Astrocyte (in vitro differentiated cells and primary cell): ENCODE data around the gene NUP210. TPM values are rescaled to one million over a fixed set of nuclear protein-coding genes. Genes with fewer than 3 reads are reported as not detected.

ENCODE experiments used
- DNase-seq: peaks from one replicate; pipeline ENCODE4 v3.0.0-alpha.2; 2010; ENCODE audit warnings: low read depth
- FAIRE-seq: peaks from 2 replicates; lab custom pipeline; 2011; peaks lifted over from hg19 to GRCh38; lab: Jason Lieb, UNC
- H2AFZ ChIP-seq: 2 replicates; pipeline ENCODE4 v1.6.0; 2012; ENCODE audit warnings: low read depth, low read length, inconsistent platforms
- H3K27ac ChIP-seq: 2 replicates; pipeline ENCODE4 v1.5.1; 2011; ENCODE audit warnings: low read depth, low read length, inconsistent platforms
- H3K27me3 ChIP-seq: 2 replicates; pipeline ENCODE4 v1.6.0; 2011; ENCODE audit warnings: low read length, inconsistent platforms; ENCODE audit not compliant: insufficient read depth
- H3K36me3 ChIP-seq: 2 replicates; pipeline ENCODE4 v1.5.1; 2011; ENCODE audit warnings: low read length, inconsistent platforms; ENCODE audit not compliant: insufficient read depth
- H3K4me1 ChIP-seq: 2 replicates; pipeline ENCODE4 v1.5.1; 2011; ENCODE audit warnings: low read length, inconsistent platforms; ENCODE audit not compliant: insufficient read depth
- H3K4me2 ChIP-seq: 2 replicates; pipeline ENCODE4 v1.6.0; 2012; ENCODE audit warnings: low read length, inconsistent platforms
- H3K4me3 ChIP-seq: 2 replicates; pipeline ENCODE4 v1.5.1; 2011; ENCODE audit warnings: low read depth, mild to moderate bottlenecking, low read length, inconsistent platforms; ENCODE audit not compliant: insufficient read depth
- H3K79me2 ChIP-seq: 2 replicates; pipeline ENCODE4 v1.6.0; 2012; ENCODE audit warnings: mild to moderate bottlenecking, low read length, inconsistent platforms; ENCODE audit not compliant: insufficient read depth
- H3K9ac ChIP-seq: 2 replicates; pipeline ENCODE4 v1.6.0; 2012; ENCODE audit warnings: mild to moderate bottlenecking, low read length, inconsistent platforms
- H3K9me3 ChIP-seq: 2 replicates; pipeline ENCODE4 v1.5.1; 2012; ENCODE audit warnings: low read depth, mild to moderate bottlenecking, low read length, inconsistent platforms; ENCODE audit not compliant: insufficient read depth
- H4K20me1 ChIP-seq: 2 replicates; pipeline ENCODE4 v1.6.0; 2012; ENCODE audit warnings: low read length, inconsistent platforms; ENCODE audit not compliant: insufficient read depth
- H3K27ac Mint-ChIP-seq: one replicate; pipeline ENCODE4 v1.8.0; 2021; ENCODE audit warnings: mild to moderate bottlenecking, mixed read lengths; ENCODE audit not compliant: unreplicated experiment
- H3K27me3 Mint-ChIP-seq: one replicate; pipeline ENCODE4 v1.8.0; 2021; ENCODE audit warnings: low read depth, mixed read lengths; ENCODE audit not compliant: unreplicated experiment
- H3K36me3 Mint-ChIP-seq: one replicate; pipeline ENCODE4 v1.8.0; 2021; ENCODE audit warnings: low read depth, mixed read lengths; ENCODE audit not compliant: unreplicated experiment
- H3K4me1 Mint-ChIP-seq: one replicate; pipeline ENCODE4 v1.8.0; 2021; ENCODE audit warnings: low read depth, mixed read lengths; ENCODE audit not compliant: unreplicated experiment
- H3K4me3 Mint-ChIP-seq: one replicate; pipeline ENCODE4 v1.8.0; 2021; ENCODE audit warnings: mild to moderate bottlenecking, moderate library complexity, mixed read lengths; ENCODE audit not compliant: unreplicated experiment
- H3K9me3 Mint-ChIP-seq: one replicate; pipeline ENCODE4 v1.8.0; 2021; ENCODE audit warnings: mild to moderate bottlenecking, mixed read lengths; ENCODE audit not compliant: unreplicated experiment
- CTCF ChIP-seq: IDR thresholded peaks from 2 replicates; pipeline ENCODE4 v1.5.1; 2011; ENCODE audit warnings: low read depth, mild to moderate bottlenecking, inconsistent platforms, low read length, moderate library complexity; ENCODE audit not compliant: insufficient read depth
- EZH2 ChIP-seq: IDR thresholded peaks from 2 replicates; pipeline ENCODE4 v1.6.1; 2012; ENCODE audit warnings: mild to moderate bottlenecking, low read length, inconsistent platforms; ENCODE audit not compliant: insufficient read depth
- total RNA-seq: library from RNA; stranded (reverse); gene quantifications from 2 replicates; pipeline ENCODE4 v1.2.1, GENCODE V29; 2021

Gene NUP210
- total RNA-seq, 1 donor from 2014 or later = 1.2 TPM

GRCh38 chr3:13415236-13415986, 4.7 kb downstream of the NUP210 start:
- Histone ChIP-seq H2AFZ (no peak overlapping the region), H3K9me3 (no peaks in the 10 kb centered on the region), H3K27ac (no peak overlapping the region), H3K4me3 (no peak overlapping the region), H3K27me3 (peaks cover 8% of the 10 kb centered on the region), H3K79me2 (no peaks in the 10 kb centered on the region), H3K36me3 (no peaks in the 10 kb centered on the region), H4K20me1 (no peaks in the 10 kb centered on the region), H3K4me2 (no peak overlapping the region), H3K4me1 (peaks cover 3% of the 10 kb centered on the region), H3K9ac (no peak overlapping the region)
- H3K9me3 Mint-ChIP-seq = no peaks in the 10 kb centered on the region
- no peak for DNase-seq
- H3K27ac Mint-ChIP-seq = no peak overlapping the region
- FAIRE-seq = no peak
- peaks cover 14% of the 10 kb centered on the region for H3K27me3 Mint-ChIP-seq
- peaks cover 4% of the 10 kb centered on the region for H3K4me1 Mint-ChIP-seq
- TF ChIP-seq EZH2 (no peak), CTCF (no peak)
- H3K4me3 Mint-ChIP-seq = no peak overlapping the region
- H3K36me3 Mint-ChIP-seq = no peaks in the 10 kb centered on the region

GRCh38 chr3:13414040-13414729, 5.9 kb downstream of the NUP210 start:
- Mint-ChIP-seq H3K4me3 (no peak overlapping the region), H3K4me1 (peaks cover 4% of the 10 kb centered on the region), H3K9me3 (peaks cover 3% of the 10 kb centered on the region), H3K27me3 (peaks cover 14% of the 10 kb centered on the region), H3K27ac (no peak overlapping the region), H3K36me3 (no peaks in the 10 kb centered on the region)
- H3K27me3 ChIP-seq = peaks cover 7% of the 10 kb centered on the region
- no peak overlapping the region for H3K4me3 ChIP-seq
- H4K20me1 ChIP-seq = no peaks in the 10 kb centered on the region
- H3K36me3 ChIP-seq = no peaks in the 10 kb centered on the region
- no peaks in the 10 kb centered on the region for H3K9me3 ChIP-seq
- H3K27ac ChIP-seq = no peak overlapping the region
- H3K4me1 ChIP-seq = no peaks in the 10 kb centered on the region
- no peak overlapping the region for H3K4me2 ChIP-seq
- TF ChIP-seq EZH2 (no peak), CTCF (no peak)
- FAIRE-seq (no peak), DNase-seq (no peak)
- H3K79me2 ChIP-seq = no peaks in the 10 kb centered on the region
- H3K9ac ChIP-seq = no peak overlapping the region
- H2AFZ ChIP-seq = no peak overlapping the region
